Right lobe of liver (tissue), 4 donors: ENCODE measurements around the gene PSEN1.

ENCODE experiments used
- POLR2A ChIP-seq: fragments of 450-650 bp; IDR thresholded peaks from one replicate; pipeline ENCODE4 v1.6.1; 2017; ENCODE audit warnings: antibody characterized with exemption, mild to moderate bottlenecking
- TF ChIP-seq, protein P1 (sequence below), 4 donors: fragments of 200-600 bp in 3 of 4; fragments of 450-650 bp in 1 of 4; IDR thresholded peaks; one replicate each; pipeline versions ENCODE4 v1.5.1 to v1.8.0; 2016 to 2022; ENCODE audit warnings: antibody characterized with exemption in 4 of 4, mild to moderate bottlenecking in 2 of 4
- donor health status: DM: no; HTN: no; CAD: no.
- donor health status: DM: no; HTN: no; CAD: no.
- donor health status: DM: no; HTN: yes; CAD: no.

DNA sequence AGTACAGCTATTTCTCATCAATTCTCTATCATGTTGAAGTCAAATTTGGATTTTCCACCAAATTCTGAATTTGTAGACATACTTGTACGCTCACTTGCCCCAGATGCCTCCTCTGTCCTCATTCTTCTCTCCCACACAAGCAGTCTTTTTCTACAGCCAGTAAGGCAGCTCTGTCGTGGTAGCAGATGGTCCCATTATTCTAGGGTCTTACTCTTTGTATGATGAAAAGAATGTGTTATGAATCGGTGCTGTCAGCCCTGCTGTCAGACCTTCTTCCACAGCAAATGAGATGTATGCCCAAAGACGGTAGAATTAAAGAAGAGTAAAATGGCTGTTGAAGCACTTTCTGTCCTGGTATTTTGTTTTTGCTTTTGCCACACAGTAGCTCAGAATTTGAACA is 83.8 kb downstream of the PSEN1 start:
- TF ChIP-seq, protein P1, sequence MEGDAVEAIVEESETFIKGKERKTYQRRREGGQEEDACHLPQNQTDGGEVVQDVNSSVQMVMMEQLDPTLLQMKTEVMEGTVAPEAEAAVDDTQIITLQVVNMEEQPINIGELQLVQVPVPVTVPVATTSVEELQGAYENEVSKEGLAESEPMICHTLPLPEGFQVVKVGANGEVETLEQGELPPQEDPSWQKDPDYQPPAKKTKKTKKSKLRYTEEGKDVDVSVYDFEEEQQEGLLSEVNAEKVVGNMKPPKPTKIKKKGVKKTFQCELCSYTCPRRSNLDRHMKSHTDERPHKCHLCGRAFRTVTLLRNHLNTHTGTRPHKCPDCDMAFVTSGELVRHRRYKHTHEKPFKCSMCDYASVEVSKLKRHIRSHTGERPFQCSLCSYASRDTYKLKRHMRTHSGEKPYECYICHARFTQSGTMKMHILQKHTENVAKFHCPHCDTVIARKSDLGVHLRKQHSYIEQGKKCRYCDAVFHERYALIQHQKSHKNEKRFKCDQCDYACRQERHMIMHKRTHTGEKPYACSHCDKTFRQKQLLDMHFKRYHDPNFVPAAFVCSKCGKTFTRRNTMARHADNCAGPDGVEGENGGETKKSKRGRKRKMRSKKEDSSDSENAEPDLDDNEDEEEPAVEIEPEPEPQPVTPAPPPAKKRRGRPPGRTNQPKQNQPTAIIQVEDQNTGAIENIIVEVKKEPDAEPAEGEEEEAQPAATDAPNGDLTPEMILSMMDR (IDR thresholded peaks at IDR 0.05): no peak
- TF ChIP-seq POLR2A: no peak
